Measurements from ENCODE around the gene GTF2B.

The GTF2B gene

GRCh38 chr1:88897070-88897730 lies 5.8 kb upstream of the GTF2B start:
- Histone ChIP-seq H3K9me2 (replicated peaks; ENCODE audit: insufficient read depth, low read length) (no peaks in the 10 kb centered on the region), H3K27ac (ENCODE audit: low read depth, low read length) (no peak overlapping the region), H3K36me3 (ENCODE audit: low read length) (no peaks in the 10 kb centered on the region), H3F3A (ENCODE audit: insufficient read depth) (no peaks in the 10 kb centered on the region), H3K79me2 (ENCODE audit: insufficient read depth, low read length) (no peaks in the 10 kb centered on the region), H4K20me1 (ENCODE audit: low read depth, low read length) (no peaks in the 10 kb centered on the region), H2AFZ (ENCODE audit: low read depth, low read length, severe bottlenecking) (no peak overlapping the region), H3K9me3 (ENCODE audit: insufficient read depth, low read length) (no peaks in the 10 kb centered on the region), H3K9ac (ENCODE audit: low read length) (no peak overlapping the region), H3K4me3 (ENCODE audit: insufficient read depth, low read length, poor library complexity, severe bottlenecking) (no peak overlapping the region), H3K4me2 (ENCODE audit: low read depth, low read length, poor library complexity, severe bottlenecking) (no peak overlapping the region), H3K27me3 (ENCODE audit: low read length) (no peaks in the 10 kb centered on the region)
- no peak for TF ChIP-seq CTCF (IDR thresholded peaks at IDR 0.05; ENCODE audit: insufficient read depth, low read length, poor library complexity, severe bottlenecking)
- no peak for TF ChIP-seq EZH2phosphoT487 (conservative IDR thresholded peaks at IDR 0.05; ENCODE audit: low read length)

GRCh38 chr1:88892357-88892877 lies 1.1 kb upstream of the GTF2B start:
- no peaks in the 10 kb centered on the region for H3K9me3 ChIP-seq (ENCODE audit: insufficient read depth, low read length)
- H2AFZ ChIP-seq (ENCODE audit: low read depth, low read length, severe bottlenecking), result peak overlapping the region; percentile 83
- peak overlapping the region; percentile 95 for H3K4me2 ChIP-seq (ENCODE audit: low read depth, low read length, poor library complexity, severe bottlenecking)
- no peaks in the 10 kb centered on the region for H3F3A ChIP-seq (ENCODE audit: insufficient read depth)
- no peak overlapping the region for H3K9ac ChIP-seq (ENCODE audit: low read length)
- peaks cover 5% of the 10 kb centered on the region; the same call in 1 of the 2 replicates for H4K20me1 ChIP-seq (ENCODE audit: low read depth, low read length)
- H3K27me3 ChIP-seq (ENCODE audit: low read length), result no peaks in the 10 kb centered on the region
- peaks cover 5% of the 10 kb centered on the region; the same call in 1 of the 2 replicates for H3K36me3 ChIP-seq (ENCODE audit: low read length)
- H3K4me3 ChIP-seq (ENCODE audit: insufficient read depth, low read length, poor library complexity, severe bottlenecking), result no peak overlapping the region
- H3K79me2 ChIP-seq (ENCODE audit: insufficient read depth, low read length), result peaks cover 40% of the 10 kb centered on the region
- no peak overlapping the region for H3K27ac ChIP-seq (ENCODE audit: low read depth, low read length)
- TF ChIP-seq EZH2phosphoT487 (conservative IDR thresholded peaks at IDR 0.05; ENCODE audit: low read length) (no peak), CTCF (IDR thresholded peaks at IDR 0.05; ENCODE audit: insufficient read depth, low read length, poor library complexity, severe bottlenecking) (no peak)
- H3K9me2 ChIP-seq (replicated peaks; ENCODE audit: insufficient read depth, low read length), result no peaks in the 10 kb centered on the region

GRCh38 chr1:88891951-88892340 lies 579 bp upstream of the GTF2B start:
- Histone ChIP-seq H3K27ac (ENCODE audit: low read depth, low read length) (peak overlapping the region; percentile 51; the same call in 1 of the 2 replicates), H3K79me2 (ENCODE audit: insufficient read depth, low read length) (peaks cover 40% of the 10 kb centered on the region), H3K9me3 (ENCODE audit: insufficient read depth, low read length) (no peaks in the 10 kb centered on the region), H3K4me3 (ENCODE audit: insufficient read depth, low read length, poor library complexity, severe bottlenecking) (peak overlapping the region; percentile 86), H3K27me3 (ENCODE audit: low read length) (no peaks in the 10 kb centered on the region), H3K36me3 (ENCODE audit: low read length) (peaks cover 8% of the 10 kb centered on the region; the same call in 1 of the 2 replicates), H3K4me2 (ENCODE audit: low read depth, low read length, poor library complexity, severe bottlenecking) (peak overlapping the region; percentile 95), H3K9me2 (replicated peaks; ENCODE audit: insufficient read depth, low read length) (no peaks in the 10 kb centered on the region), H3F3A (ENCODE audit: insufficient read depth) (no peaks in the 10 kb centered on the region), H4K20me1 (ENCODE audit: low read depth, low read length) (peaks cover 5% of the 10 kb centered on the region; the same call in 1 of the 2 replicates), H3K9ac (ENCODE audit: low read length) (peak overlapping the region; percentile 86), H2AFZ (ENCODE audit: low read depth, low read length, severe bottlenecking) (peak overlapping the region; percentile 83)
- no peak for TF ChIP-seq CTCF (IDR thresholded peaks at IDR 0.05; ENCODE audit: insufficient read depth, low read length, poor library complexity, severe bottlenecking)
- no peak for TF ChIP-seq EZH2phosphoT487 (conservative IDR thresholded peaks at IDR 0.05; ENCODE audit: low read length)

Measured in SU-DHL-6 (cell line).